K562 (cell line): ENCODE data around the gene NPIPB2. TPM values are rescaled to one million over a fixed set of nuclear protein-coding genes. Genes with fewer than 3 reads are reported as not detected.
A peak's percentile ranks its signal among the peaks of the same experiment; 100 is the strongest.

ENCODE experiments used
- BDP1 ChIP-seq: IDR thresholded peaks from 3 replicates; pipeline ENCODE4 v1.6.1; 2011; ENCODE audit not compliant: insufficient read length, insufficient read depth
- BHLHE40 ChIP-seq: IDR thresholded peaks from 2 replicates; pipeline ENCODE4 v1.6.1; 2011; ENCODE audit warnings: low read length, improper control_type of control experiment
- GATA2 ChIP-seq: sonication (generic); formaldehyde crosslinking; IDR thresholded peaks from 2 replicates; pipeline ENCODE4 v1.4.0; 2020; ENCODE audit warnings: mild to moderate bottlenecking, missing genetic modification reagents
- HLTF ChIP-seq: fragments of 450-650 bp; IDR thresholded peaks from 2 replicates; pipeline ENCODE4 v1.6.1; 2016
- HNRNPLL ChIP-seq: fragments of 200-400 bp; formaldehyde crosslinking; IDR thresholded peaks from 2 replicates; pipeline ENCODE4 v1.6.1; 2017; ENCODE audit warnings: low read length, low read depth, mild to moderate bottlenecking; ENCODE audit not compliant: poor library complexity, severe bottlenecking
- KHSRP ChIP-seq: fragments of 450-650 bp; IDR thresholded peaks from 2 replicates; pipeline ENCODE4 v1.6.1; 2017
- MAFF ChIP-seq: IDR thresholded peaks from 2 replicates; pipeline ENCODE4 v1.6.1; 2012; ENCODE audit warnings: low read length, improper control_type of control experiment
- MAFK ChIP-seq: IDR thresholded peaks from 2 replicates; pipeline ENCODE4 v1.6.1; 2011; ENCODE audit warnings: low read length, improper control_type of control experiment
- PHTF2 ChIP-seq: fragments of 250-450 bp; sonication (Bioruptor Pico); IDR thresholded peaks from 2 replicates; pipeline ENCODE4 v1.5.0; 2021; ENCODE audit warnings: mild to moderate bottlenecking
- ZNF444 ChIP-seq: fragments of 250-450 bp; sonication (Bioruptor Pico); IDR thresholded peaks from 2 replicates; pipeline ENCODE4 v1.4.0; 2020; ENCODE audit warnings: mild to moderate bottlenecking, moderate library complexity
- polyA plus RNA-seq, 8 experiments: library from polyadenylated mRNA; depleted of rRNA in 4 of 8; stranded (reverse) in 5 of 8; unstranded in 3 of 8; fragments of >200 nt; fragmentation: Nextera tagmentation in 2 of 8; fragmentation: Illumina TruSeq in 1 of 8; extraction: Ambion mirVana in 2 of 8; extraction: Trizol in 1 of 8; gene quantifications; 2 replicates each; pipeline versions ENCODE4 v1.2.1 to v1.2.3, GENCODE V29; 2011 to 2014; ENCODE audit warnings: inconsistent platforms in 1 of 8, missing spikeins in 1 of 8
- total RNA-seq, 7 experiments: library from RNA; depleted of rRNA in 6 of 7; stranded (reverse); fragments of >200 nt in 6 of 7; fragmentation: Illumina TruSeq in 2 of 7; extraction: Trizol in 2 of 7; gene quantifications; 2 replicates each; pipeline versions ENCODE4 v1.2.1 to v1.2.3, GENCODE V29; 2011 to 2021; ENCODE audit warnings: low replicate concordance in 1 of 7
- TF ChIP-seq, protein P1 (sequence below): IDR thresholded peaks from 2 replicates; pipeline ENCODE4 v1.6.1; 2011; ENCODE audit not compliant: insufficient read length; ENCODE audit errors: extremely low read depth
- TF ChIP-seq, protein P2 (sequence below), 2 experiments: fragments of 450-650 bp; conservative IDR thresholded peaks; 2 replicates each; pipeline ENCODE4 v1.6.1; 2017; ENCODE audit warnings: mild to moderate bottlenecking in 2 of 2, moderate library complexity in 2 of 2
- TF ChIP-seq, protein P3 (sequence below): fragments of 250-450 bp; sonication (Bioruptor Pico); IDR thresholded peaks from 2 replicates; pipeline ENCODE4 v1.5.1; 2021; ENCODE audit warnings: mild to moderate bottlenecking
- TF ChIP-seq, protein P4 (sequence below): sonication (generic); IDR thresholded peaks from 2 replicates; pipeline ENCODE4 v1.6.1; 2016
- TF ChIP-seq, protein P5 (sequence below), 2 experiments: fragments of 200-800 bp in 1 of 2; sonication (Bioruptor generic) in 1 of 2; sonication (generic) in 1 of 2; formaldehyde crosslinking in 1 of 2; IDR thresholded peaks in 1 of 2; conservative IDR thresholded peaks in 1 of 2; 2 replicates each; pipeline versions ENCODE4 v1.5.0 to v1.6.1; 2016 to 2020; ENCODE audit warnings: missing compliant biosample characterization in 1 of 2, missing genetic modification characterization in 1 of 2, missing genetic modification reagents in 1 of 2

NPIPB2 gene
- total and polyA plus RNA-seq, 9 of the 15 experiments (the other 6 are each of a cell fraction or from before 2014, with no cell fraction given): 0.21 to 2.9 (median 1.6) TPM; not detected in 1

DNA sequence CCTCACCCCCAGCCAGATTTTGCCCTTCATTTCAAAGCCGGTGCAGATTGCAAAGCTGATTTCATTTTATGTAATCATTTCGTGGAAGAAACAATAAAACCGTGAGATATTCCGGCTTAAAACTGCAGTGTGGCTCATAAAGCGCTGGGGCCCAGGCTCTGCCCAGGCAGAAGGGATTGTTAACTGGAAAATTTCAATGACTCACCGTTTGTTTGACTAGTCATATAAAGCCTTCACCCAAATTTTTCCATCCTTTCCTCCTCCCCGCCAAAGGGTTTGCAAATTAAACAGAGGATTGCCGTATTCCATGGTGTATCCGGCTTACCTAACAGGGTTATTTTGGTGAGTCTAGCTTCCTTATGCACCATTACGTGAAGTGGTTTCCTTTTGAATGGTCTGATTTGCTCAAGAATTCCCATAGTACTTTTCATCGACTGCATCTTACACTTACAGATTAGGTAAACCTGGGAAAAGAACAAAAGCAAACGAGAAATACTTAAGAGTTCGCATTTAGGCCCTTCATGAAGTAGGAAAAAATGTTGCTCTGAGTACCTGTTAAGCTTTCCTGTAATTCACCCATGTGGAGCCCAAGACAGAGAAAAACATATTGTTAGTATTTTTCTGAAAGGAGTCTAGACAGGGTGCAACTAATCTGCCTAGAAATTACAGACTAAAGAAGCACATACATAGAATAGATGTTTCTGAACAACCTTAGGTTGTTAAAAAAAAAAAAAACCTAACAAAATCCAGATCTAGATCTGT is 25.1 kb downstream of the NPIPB2 start (continued):
- no peak for TF ChIP-seq KHSRP
- TF ChIP-seq HLTF: no peak
- TF ChIP-seq BDP1: no peak
- TF ChIP-seq, protein P1, sequence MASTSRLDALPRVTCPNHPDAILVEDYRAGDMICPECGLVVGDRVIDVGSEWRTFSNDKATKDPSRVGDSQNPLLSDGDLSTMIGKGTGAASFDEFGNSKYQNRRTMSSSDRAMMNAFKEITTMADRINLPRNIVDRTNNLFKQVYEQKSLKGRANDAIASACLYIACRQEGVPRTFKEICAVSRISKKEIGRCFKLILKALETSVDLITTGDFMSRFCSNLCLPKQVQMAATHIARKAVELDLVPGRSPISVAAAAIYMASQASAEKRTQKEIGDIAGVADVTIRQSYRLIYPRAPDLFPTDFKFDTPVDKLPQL: no peak
- TF ChIP-seq HNRNPLL: no peak
- 0 out of 2 replicates have a peak, but pooled peaks have one; percentile 3 for TF ChIP-seq MAFK
- TF ChIP-seq, protein P2, sequence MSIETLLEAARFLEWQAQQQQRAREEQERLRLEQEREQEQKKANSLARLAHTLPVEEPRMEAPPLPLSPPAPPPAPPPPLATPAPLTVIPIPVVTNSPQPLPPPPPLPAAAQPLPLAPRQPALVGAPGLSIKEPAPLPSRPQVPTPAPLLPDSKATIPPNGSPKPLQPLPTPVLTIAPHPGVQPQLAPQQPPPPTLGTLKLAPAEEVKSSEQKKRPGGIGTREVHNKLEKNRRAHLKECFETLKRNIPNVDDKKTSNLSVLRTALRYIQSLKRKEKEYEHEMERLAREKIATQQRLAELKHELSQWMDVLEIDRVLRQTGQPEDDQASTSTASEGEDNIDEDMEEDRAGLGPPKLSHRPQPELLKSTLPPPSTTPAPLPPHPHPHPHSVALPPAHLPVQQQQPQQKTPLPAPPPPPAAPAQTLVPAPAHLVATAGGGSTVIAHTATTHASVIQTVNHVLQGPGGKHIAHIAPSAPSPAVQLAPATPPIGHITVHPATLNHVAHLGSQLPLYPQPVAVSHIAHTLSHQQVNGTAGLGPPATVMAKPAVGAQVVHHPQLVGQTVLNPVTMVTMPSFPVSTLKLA (conservative IDR thresholded peaks at IDR 0.05): no peak
- no peak for TF ChIP-seq BHLHE40
- TF ChIP-seq PHTF2 (CRISPR knock-in tag): no peak
- TF ChIP-seq, protein P3, sequence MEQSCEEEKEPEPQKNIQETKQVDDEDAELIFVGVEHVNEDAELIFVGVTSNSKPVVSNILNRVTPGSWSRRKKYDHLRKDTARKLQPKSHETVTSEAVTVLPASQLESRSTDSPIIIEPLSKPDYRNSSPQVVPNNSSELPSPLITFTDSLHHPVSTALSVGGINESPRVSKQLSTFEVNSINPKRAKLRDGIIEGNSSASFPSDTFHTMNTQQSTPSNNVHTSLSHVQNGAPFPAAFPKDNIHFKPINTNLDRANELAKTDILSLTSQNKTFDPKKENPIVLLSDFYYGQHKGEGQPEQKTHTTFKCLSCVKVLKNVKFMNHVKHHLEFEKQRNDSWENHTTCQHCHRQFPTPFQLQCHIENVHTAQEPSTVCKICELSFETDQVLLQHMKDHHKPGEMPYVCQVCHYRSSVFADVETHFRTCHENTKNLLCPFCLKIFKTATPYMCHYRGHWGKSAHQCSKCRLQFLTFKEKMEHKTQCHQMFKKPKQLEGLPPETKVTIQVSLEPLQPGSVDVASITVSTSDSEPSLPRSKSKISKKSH (CRISPR knock-in tag): no peak
- no peak for TF ChIP-seq MAFF
- TF ChIP-seq, protein P4, sequence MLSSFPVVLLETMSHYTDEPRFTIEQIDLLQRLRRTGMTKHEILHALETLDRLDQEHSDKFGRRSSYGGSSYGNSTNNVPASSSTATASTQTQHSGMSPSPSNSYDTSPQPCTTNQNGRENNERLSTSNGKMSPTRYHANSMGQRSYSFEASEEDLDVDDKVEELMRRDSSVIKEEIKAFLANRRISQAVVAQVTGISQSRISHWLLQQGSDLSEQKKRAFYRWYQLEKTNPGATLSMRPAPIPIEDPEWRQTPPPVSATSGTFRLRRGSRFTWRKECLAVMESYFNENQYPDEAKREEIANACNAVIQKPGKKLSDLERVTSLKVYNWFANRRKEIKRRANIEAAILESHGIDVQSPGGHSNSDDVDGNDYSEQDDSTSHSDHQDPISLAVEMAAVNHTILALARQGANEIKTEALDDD: peak; percentile 60; the same call in 1 of the 2 replicates
- no peak for TF ChIP-seq GATA2
- TF ChIP-seq, protein P5, sequence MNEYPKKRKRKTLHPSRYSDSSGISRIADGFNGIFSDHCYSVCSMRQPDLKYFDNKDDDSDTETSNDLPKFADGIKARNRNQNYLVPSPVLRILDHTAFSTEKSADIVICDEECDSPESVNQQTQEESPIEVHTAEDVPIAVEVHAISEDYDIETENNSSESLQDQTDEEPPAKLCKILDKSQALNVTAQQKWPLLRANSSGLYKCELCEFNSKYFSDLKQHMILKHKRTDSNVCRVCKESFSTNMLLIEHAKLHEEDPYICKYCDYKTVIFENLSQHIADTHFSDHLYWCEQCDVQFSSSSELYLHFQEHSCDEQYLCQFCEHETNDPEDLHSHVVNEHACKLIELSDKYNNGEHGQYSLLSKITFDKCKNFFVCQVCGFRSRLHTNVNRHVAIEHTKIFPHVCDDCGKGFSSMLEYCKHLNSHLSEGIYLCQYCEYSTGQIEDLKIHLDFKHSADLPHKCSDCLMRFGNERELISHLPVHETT (CRISPR knock-in tag; conservative IDR thresholded peaks at IDR 0.05 in 1 of 2, IDR thresholded peaks at IDR 0.05 in 1 of 2): no peak
- TF ChIP-seq ZNF444 (CRISPR knock-in tag): no peak
- TF ChIP-seq, all 486 proteins: peak for 10
